ENCODE data around the gene CPB1. TPM values are rescaled to one million over a fixed set of nuclear protein-coding genes. Genes with fewer than 3 reads are reported as not detected.
"Not testable (repeated sequence)": the region's sequence is repeated elsewhere in the genome, so short reads cannot be mapped to it uniquely, and the experiment has no call there.

Gene CPB1
- not detected for total RNA-seq

GRCh38 chr3:148827585-148827984 lies at the start of gene CPB1:
Gene CPB1, plus strand, starts transcription at chr3:148827811. Its CDS starts 13 bp downstream, at chr3:148827824.
- no peak for DNase-seq
- no peak within 1 kb of the TSS for H3K4me3 Mint-ChIP-seq
- peaks cover 4% of the 10 kb centered on the region for H3K27me3 Mint-ChIP-seq
- ChIA-PET POLR2A (no interaction called here), CTCF (no interaction called here)
- H3K27ac Mint-ChIP-seq: no peak within 1 kb of the TSS
- H3K36me3 Mint-ChIP-seq: no peaks in the 10 kb centered on the region
- intact Hi-C loops (cut with micrococcal nuclease): no loop called here
- peaks cover 2% of the 10 kb centered on the region for H3K9me3 Mint-ChIP-seq
- H3K4me1 Mint-ChIP-seq (ENCODE audit: low read depth): no peaks in the 10 kb centered on the region

- intact Hi-C loops (cut with micrococcal nuclease): no loop called here
- Mint-ChIP-seq H3K36me3 (no peaks in the 10 kb centered on the region), H3K27ac (no peak overlapping the region), H3K27me3 (no peaks in the 10 kb centered on the region), H3K4me3 (no peak overlapping the region), H3K9me3 (no peaks in the 10 kb centered on the region), H3K4me1 (ENCODE audit: low read depth) (no peaks in the 10 kb centered on the region)
- CTCF ChIA-PET: no interaction called here
- DNase-seq: no peak
- POLR2A ChIA-PET: no interaction called here
These were observed 48.7 kb upstream of the CPB1 start for GRCh38 chr3:148778926-148779325.

- POLR2A ChIA-PET; DNase-seq; CTCF ChIA-PET; H3K4me3 Mint-ChIP-seq; H3K9me3 Mint-ChIP-seq; intact Hi-C loops (cut with micrococcal nuclease); H3K27me3 Mint-ChIP-seq; H3K4me1 Mint-ChIP-seq (ENCODE audit: low read depth); H3K36me3 Mint-ChIP-seq; H3K27ac Mint-ChIP-seq: not testable (repeated sequence)
These were observed 42.6 kb upstream of the CPB1 start for GRCh38 chr3:148785026-148785425.

DNA sequence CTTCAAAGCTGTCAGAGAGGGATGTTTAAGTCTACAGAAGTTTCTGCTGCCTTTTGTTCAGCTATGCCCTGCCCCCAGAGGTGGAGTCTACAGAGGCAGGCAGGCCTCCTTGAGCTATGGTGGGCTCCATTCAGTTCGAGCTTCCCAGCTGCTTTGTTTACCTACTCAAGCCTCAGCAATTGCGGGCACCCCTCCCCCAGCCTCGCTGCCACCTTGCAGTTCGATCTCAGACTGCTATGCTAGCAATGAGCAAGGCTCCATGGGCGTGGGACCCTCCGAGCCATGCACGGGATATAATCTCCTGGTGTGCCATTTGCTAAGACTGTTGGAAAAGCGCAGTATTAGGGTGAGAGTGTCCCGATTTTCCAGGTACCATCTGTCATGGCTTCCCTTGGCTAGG lies 41.5 kb upstream of the CPB1 start:
- H3K27ac Mint-ChIP-seq; H3K36me3 Mint-ChIP-seq; H3K4me3 Mint-ChIP-seq; H3K4me1 Mint-ChIP-seq (ENCODE audit: low read depth); intact Hi-C loops (cut with micrococcal nuclease); CTCF ChIA-PET; POLR2A ChIA-PET; DNase-seq; H3K9me3 Mint-ChIP-seq; H3K27me3 Mint-ChIP-seq: not testable (repeated sequence)

DNA sequence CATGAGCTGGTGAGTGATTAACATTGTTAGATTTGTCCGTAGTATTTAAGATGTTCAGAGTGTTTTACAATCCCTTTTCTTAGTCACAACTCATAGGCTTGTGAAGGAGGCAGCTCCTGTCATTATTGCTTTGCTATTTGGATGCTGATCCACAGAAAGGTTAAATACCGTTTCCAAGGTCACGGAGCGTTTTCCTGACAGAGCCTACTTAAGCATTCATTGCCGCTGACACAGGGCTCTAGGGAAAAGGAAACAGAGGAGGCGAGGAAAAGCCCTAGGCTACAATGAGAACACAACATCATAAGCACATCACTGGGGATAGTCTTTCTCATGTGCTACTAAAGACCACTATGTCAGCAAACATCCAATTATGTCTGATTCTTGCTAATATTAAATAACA lies 38.5 kb upstream of the CPB1 start:
- Mint-ChIP-seq H3K36me3 (no peaks in the 10 kb centered on the region), H3K4me3 (no peak overlapping the region), H3K27me3 (no peaks in the 10 kb centered on the region), H3K9me3 (no peaks in the 10 kb centered on the region), H3K27ac (no peak overlapping the region), H3K4me1 (ENCODE audit: low read depth) (no peaks in the 10 kb centered on the region)
- POLR2A ChIA-PET: no interaction called here
- CTCF ChIA-PET: no interaction called here
- intact Hi-C loops (cut with micrococcal nuclease): no loop called here
- DNase-seq: no peak

DNA sequence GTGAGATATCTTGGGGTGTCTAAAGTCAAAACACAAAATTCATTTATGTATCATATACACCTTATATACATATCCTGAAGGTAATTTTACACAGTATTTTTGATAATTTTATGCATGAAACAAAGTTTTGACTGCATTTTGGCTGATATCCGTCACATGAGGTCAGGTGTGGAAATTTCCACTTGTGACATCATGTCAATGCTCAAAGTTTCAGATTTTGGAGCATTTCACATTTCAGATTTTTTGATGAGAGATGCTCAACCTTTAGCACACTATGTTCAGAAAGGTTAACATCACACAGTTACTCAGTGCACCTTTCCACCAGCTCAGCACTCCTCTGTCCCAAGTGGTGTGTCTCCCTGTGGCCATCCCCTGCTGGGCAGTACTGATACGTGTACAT lies 37.7 kb upstream of the CPB1 start:
- POLR2A ChIA-PET: no interaction called here
- H3K27ac Mint-ChIP-seq: no peak overlapping the region
- H3K4me1 Mint-ChIP-seq (ENCODE audit: low read depth): no peaks in the 10 kb centered on the region
- intact Hi-C loops (cut with micrococcal nuclease): no loop called here
- H3K9me3 Mint-ChIP-seq: no peaks in the 10 kb centered on the region
- no peaks in the 10 kb centered on the region for H3K27me3 Mint-ChIP-seq
- H3K36me3 Mint-ChIP-seq: no peaks in the 10 kb centered on the region
- CTCF ChIA-PET: no interaction called here
- no peak for DNase-seq
- no peak overlapping the region for H3K4me3 Mint-ChIP-seq

DNA sequence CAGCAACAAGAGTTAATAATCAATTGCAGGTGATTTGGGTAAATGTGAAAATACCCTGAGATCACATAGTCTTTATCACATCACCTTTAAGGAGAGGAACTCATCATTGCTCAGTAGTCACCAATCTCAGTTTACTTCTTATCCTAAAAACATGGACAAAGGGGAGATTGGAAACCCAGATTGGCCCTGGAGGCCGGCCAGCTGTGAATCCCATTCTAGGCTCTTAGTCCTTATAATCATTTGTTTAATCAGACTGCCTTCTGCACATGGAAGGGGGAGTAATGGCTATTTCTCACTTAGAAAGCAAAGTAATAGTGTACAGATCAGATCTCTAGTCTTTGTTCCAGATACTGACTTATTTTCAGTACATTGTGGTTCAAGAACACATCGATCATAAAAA lies 37.2 kb upstream of the CPB1 start:
- Mint-ChIP-seq H3K4me1 (ENCODE audit: low read depth) (no peaks in the 10 kb centered on the region), H3K36me3 (no peaks in the 10 kb centered on the region), H3K9me3 (no peaks in the 10 kb centered on the region), H3K27ac (no peak overlapping the region), H3K27me3 (no peaks in the 10 kb centered on the region), H3K4me3 (no peak overlapping the region)
- DNase-seq: no peak
- POLR2A ChIA-PET: no interaction called here
- CTCF ChIA-PET: no interaction called here
- intact Hi-C loops (cut with micrococcal nuclease): no loop called here

GRCh38 chr3:148790851-148791735 lies 36.5 kb upstream of the CPB1 start:
- Mint-ChIP-seq H3K4me3 (no peak overlapping the region), H3K9me3 (no peaks in the 10 kb centered on the region), H3K27me3 (no peaks in the 10 kb centered on the region), H3K36me3 (no peaks in the 10 kb centered on the region), H3K4me1 (ENCODE audit: low read depth) (no peaks in the 10 kb centered on the region), H3K27ac (no peak overlapping the region)
- ChIA-PET POLR2A (no interaction called here), CTCF (no interaction called here)
- intact Hi-C loops (cut with micrococcal nuclease): no loop called here
- DNase-seq: no peak

- Mint-ChIP-seq H3K27ac (no peak overlapping the region), H3K36me3 (no peaks in the 10 kb centered on the region), H3K9me3 (no peaks in the 10 kb centered on the region), H3K4me3 (no peak overlapping the region), H3K27me3 (no peaks in the 10 kb centered on the region), H3K4me1 (ENCODE audit: low read depth) (no peaks in the 10 kb centered on the region)
- no peak for DNase-seq
- intact Hi-C loops (cut with micrococcal nuclease): no loop called here
- ChIA-PET CTCF (no interaction called here), POLR2A (no interaction called here)
These were observed 35.7 kb upstream of the CPB1 start for GRCh38 chr3:148791920-148792319.

GRCh38 chr3:148792516-148792915 lies 35.1 kb upstream of the CPB1 start:
- intact Hi-C loops (cut with micrococcal nuclease): no loop called here
- Mint-ChIP-seq H3K9me3 (no peaks in the 10 kb centered on the region), H3K36me3 (no peaks in the 10 kb centered on the region), H3K27ac (no peak overlapping the region), H3K27me3 (no peaks in the 10 kb centered on the region), H3K4me3 (no peak overlapping the region), H3K4me1 (ENCODE audit: low read depth) (no peaks in the 10 kb centered on the region)
- ChIA-PET CTCF (no interaction called here), POLR2A (no interaction called here)
- DNase-seq: no peak

- intact Hi-C loops (cut with micrococcal nuclease): no loop called here
- no peaks in the 10 kb centered on the region for H3K36me3 Mint-ChIP-seq
- no peak overlapping the region for H3K4me3 Mint-ChIP-seq
- H3K27ac Mint-ChIP-seq: no peak overlapping the region
- H3K27me3 Mint-ChIP-seq: no peaks in the 10 kb centered on the region
- ChIA-PET CTCF (no interaction called here), POLR2A (no interaction called here)
- DNase-seq: no peak
- H3K9me3 Mint-ChIP-seq: no peaks in the 10 kb centered on the region
- no peaks in the 10 kb centered on the region for H3K4me1 Mint-ChIP-seq (ENCODE audit: low read depth)
These were observed 30.8 kb upstream of the CPB1 start for GRCh38 chr3:148796799-148797198.

GRCh38 chr3:148797795-148798194 lies 29.8 kb upstream of the CPB1 start:
- H3K4me3 Mint-ChIP-seq: no peak overlapping the region
- ChIA-PET POLR2A (no interaction called here), CTCF (no interaction called here)
- no peak overlapping the region for H3K27ac Mint-ChIP-seq
- intact Hi-C loops (cut with micrococcal nuclease): no loop called here
- no peaks in the 10 kb centered on the region for H3K36me3 Mint-ChIP-seq
- no peak for DNase-seq
- H3K27me3 Mint-ChIP-seq: no peaks in the 10 kb centered on the region
- H3K9me3 Mint-ChIP-seq: no peaks in the 10 kb centered on the region
- H3K4me1 Mint-ChIP-seq (ENCODE audit: low read depth): no peaks in the 10 kb centered on the region

DNA sequence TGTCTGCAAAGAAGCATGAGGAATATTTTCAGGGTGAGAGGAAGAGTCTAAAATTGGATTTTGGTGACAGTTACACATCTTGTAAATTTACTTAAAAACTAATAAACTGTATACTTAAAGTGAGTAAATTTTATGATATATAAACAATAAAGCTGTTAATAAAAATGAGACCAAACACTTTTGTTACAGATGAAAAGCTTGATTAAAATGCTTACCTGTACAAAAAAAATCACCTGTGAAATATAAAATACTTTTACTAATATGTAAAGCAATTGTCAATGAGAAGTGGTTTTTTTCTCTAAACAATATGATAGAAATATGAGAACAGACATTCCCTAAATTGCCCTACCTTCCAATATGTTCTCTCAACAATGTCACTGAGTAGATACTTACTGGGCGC lies 27.2 kb upstream of the CPB1 start:
- Mint-ChIP-seq H3K36me3 (no peaks in the 10 kb centered on the region), H3K27me3 (no peaks in the 10 kb centered on the region), H3K9me3 (no peaks in the 10 kb centered on the region), H3K4me3 (no peak overlapping the region), H3K4me1 (ENCODE audit: low read depth) (no peaks in the 10 kb centered on the region), H3K27ac (no peak overlapping the region)
- ChIA-PET CTCF (no interaction called here), POLR2A (no interaction called here)
- DNase-seq: no peak
- intact Hi-C loops (cut with micrococcal nuclease): no loop called here
